ENCODE data around the gene MKI67.

GRCh38 chr10:128102480-128103228 is 23.6 kb downstream of the MKI67 start:
- TF ChIP-seq CTCF (IDR thresholded peaks at IDR 0.05) = no peak
- no peak for TF ChIP-seq POLR2A (IDR thresholded peaks at IDR 0.05)
- no peak for TF ChIP-seq POLR2AphosphoS5 (IDR thresholded peaks at IDR 0.05)
- TF ChIP-seq EP300 (IDR thresholded peaks at IDR 0.05) = no peak
